Right lobe of liver (tissue), 4 donors: ENCODE data around the gene NDUFB2.

Experiments
- CTCF ChIP-seq, 4 donors: fragments of 200-600 bp in 3 of 4; fragments of 450-650 bp in 1 of 4; IDR thresholded peaks; one replicate each; pipeline versions ENCODE4 v1.5.1 to v1.8.0; 2016 to 2022; ENCODE audit warnings: antibody characterized with exemption in 4 of 4, mild to moderate bottlenecking in 2 of 4
- POLR2A ChIP-seq: fragments of 450-650 bp; IDR thresholded peaks from one replicate; pipeline ENCODE4 v1.6.1; 2017; ENCODE audit warnings: antibody characterized with exemption, mild to moderate bottlenecking
- donor health status: DM: no; HTN: no; CAD: no.
- donor health status: DM: no; HTN: no; CAD: no.
- donor health status: DM: no; HTN: yes; CAD: no.

- no peak for TF ChIP-seq CTCF (IDR thresholded peaks at IDR 0.05)
- no peak for TF ChIP-seq POLR2A
These were observed 1.1 kb downstream of the NDUFB2 start for GRCh38 chr7:140697447-140698143.
